ENCODE measurements around the gene ARHGAP12.

DNA sequence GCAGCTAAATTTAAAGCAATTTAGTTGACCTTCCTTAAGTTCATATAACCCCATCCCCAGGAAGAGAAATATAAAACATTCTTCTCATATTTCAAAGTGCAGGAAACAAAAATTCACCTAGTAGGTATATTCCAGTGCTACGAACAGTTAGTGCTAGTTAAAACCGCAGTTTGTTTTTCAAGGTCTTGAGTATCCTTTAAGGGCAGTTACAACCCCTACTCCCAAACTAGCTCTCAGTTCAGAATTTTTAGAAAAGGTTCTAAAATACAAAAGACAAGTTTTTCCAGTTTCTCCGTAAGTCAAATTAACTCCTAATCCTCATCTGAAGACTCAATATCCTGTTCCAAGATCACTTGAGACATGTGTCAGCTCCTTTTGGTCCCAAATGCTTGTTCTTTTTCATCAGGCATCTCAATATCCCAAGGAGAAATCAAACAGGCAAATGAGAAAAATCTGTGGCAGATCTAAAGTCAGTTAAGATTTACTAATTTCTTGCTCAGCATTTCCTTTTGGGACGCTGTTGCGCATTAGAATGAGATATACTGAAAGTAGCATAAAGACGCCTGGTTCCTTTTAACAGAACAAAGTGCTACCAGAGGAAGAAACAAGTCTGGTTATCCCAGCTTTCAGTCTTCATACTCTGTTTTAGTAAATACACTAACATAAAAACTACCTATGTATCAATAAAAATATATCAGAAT is 51.8 kb downstream of the ARHGAP12 start:
- TF ChIP-seq, protein P1, sequence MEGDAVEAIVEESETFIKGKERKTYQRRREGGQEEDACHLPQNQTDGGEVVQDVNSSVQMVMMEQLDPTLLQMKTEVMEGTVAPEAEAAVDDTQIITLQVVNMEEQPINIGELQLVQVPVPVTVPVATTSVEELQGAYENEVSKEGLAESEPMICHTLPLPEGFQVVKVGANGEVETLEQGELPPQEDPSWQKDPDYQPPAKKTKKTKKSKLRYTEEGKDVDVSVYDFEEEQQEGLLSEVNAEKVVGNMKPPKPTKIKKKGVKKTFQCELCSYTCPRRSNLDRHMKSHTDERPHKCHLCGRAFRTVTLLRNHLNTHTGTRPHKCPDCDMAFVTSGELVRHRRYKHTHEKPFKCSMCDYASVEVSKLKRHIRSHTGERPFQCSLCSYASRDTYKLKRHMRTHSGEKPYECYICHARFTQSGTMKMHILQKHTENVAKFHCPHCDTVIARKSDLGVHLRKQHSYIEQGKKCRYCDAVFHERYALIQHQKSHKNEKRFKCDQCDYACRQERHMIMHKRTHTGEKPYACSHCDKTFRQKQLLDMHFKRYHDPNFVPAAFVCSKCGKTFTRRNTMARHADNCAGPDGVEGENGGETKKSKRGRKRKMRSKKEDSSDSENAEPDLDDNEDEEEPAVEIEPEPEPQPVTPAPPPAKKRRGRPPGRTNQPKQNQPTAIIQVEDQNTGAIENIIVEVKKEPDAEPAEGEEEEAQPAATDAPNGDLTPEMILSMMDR (IDR thresholded peaks at IDR 0.05; ENCODE audit: insufficient read depth, low read length, poor library complexity, severe bottlenecking) = no peak
- TF ChIP-seq EZH2phosphoT487 (conservative IDR thresholded peaks at IDR 0.05; ENCODE audit: low read length) = no peak

All from SU-DHL-6 (cell line).